Pancreas (tissue), 10 donors: ENCODE data around the gene FAH. TPM values are rescaled to one million over a fixed set of nuclear protein-coding genes. Genes with fewer than 3 reads are reported as not detected.

Experiments
- ATAC-seq, 4 donors: fragments of 200-7000 bp; cut with Tn5 transposase; one replicate each; pipeline versions ENCODE4 v1.8.0 to v1.9.1; 2020; ENCODE audit warnings: mild to moderate bottlenecking in 4 of 4, moderate library complexity in 4 of 4
- DNase-seq, 6 donors: peaks; one replicate each; pipeline ENCODE4 v3.0.0-alpha.2; 2020
- FAIRE-seq: peaks from 2 replicates; lab custom pipeline; 2012; peaks lifted over from hg19 to GRCh38; lab: Jason Lieb, UNC
- H3K27ac ChIP-seq, 4 donors: fragments of 200-600 bp; sonication (generic); 1 replicate in 3 of 4; 2 replicates in 1 of 4; pipeline versions ENCODE4 v1.5.0 to v1.8.0; 2020
- H3K27me3 ChIP-seq, 4 donors: fragments of 200-600 bp; one replicate each; pipeline ENCODE4 v1.8.0; 2021
- H3K36me3 ChIP-seq, 3 donors: fragments of 200-600 bp; sonication (generic) in 1 of 3; one replicate each; pipeline versions ENCODE4 v1.5.0 to v1.8.0; 2020 to 2021
- H3K4me1 ChIP-seq, 3 donors: fragments of 200-600 bp; one replicate each; pipeline ENCODE4 v1.8.0; 2021
- H3K4me3 ChIP-seq, 4 donors: fragments of 200-600 bp; sonication (generic) in 2 of 4; one replicate each; pipeline versions ENCODE4 v1.5.0 to v1.8.0; 2020 to 2021
- H3K9me3 ChIP-seq, 4 donors: fragments of 200-600 bp; one replicate each; pipeline ENCODE4 v1.8.0; 2021
- WGBS, 2 donors: extraction: QIAGEN DNeasy Blood & Tissue Kit; methylation state at CpG; one replicate each; pipeline ENCODE4 v1.1.7; 2013; 5-methylcytosine and 5-hydroxymethylcytosine counted together
- intact Hi-C, 3 donors: fragments of 100-400 bp; cut with DNase I; formaldehyde crosslinking; loops; one replicate each; pipeline versions ENCODE4 v1.11.1 to v1.14.2; 2022
- polyA plus RNA-seq, 2 donors: library from polyadenylated mRNA; stranded (reverse); fragments of 200-250 nt; gene quantifications; one replicate each; pipeline ENCODE4 v1.2.3, GENCODE V29; 2013
- total RNA-seq, 6 donors: library from RNA; stranded (reverse); fragmentation: NEBNext Ultra II Directional in 4 of 6; extraction: Animal tissue kit (Norgen Biotek cat#: 25700) in 4 of 6; gene quantifications; one replicate each; pipeline versions ENCODE4 v1.2.1 to v1.2.4, GENCODE V29; 2021 to 2023
- TF ChIP-seq, protein P1 (sequence below), 4 donors: fragments of 200-600 bp; sonication (generic) in 3 of 4; IDR thresholded peaks; one replicate each; pipeline versions ENCODE4 v1.5.0 to v1.8.0; 2021; ENCODE audit warnings: antibody characterized with exemption in 4 of 4
- donor health status: healthy with polysubstance abuse.
- donor health status: DM: no; HTN: no; CAD: no; lungs with moderate emphysema.
- donor health status: DM: no; HTN: no; CAD: no.
- donor health status: control.
- donor health status: control.
- donor health status: Bipolar disorder and iron deficiency.
- donor health status: DM: yes; HTN: yes; CAD: no.
- donor health status: DM: no; HTN: no; CAD: no.
- donor health status: DM: no; HTN: no; CAD: no.
- donor health status: DM: yes; HTN: yes; CAD: no.

The FAH gene
- total and polyA plus RNA-seq, 8 donors: 5.0 to 22.9 (median 11.7) TPM

DNA sequence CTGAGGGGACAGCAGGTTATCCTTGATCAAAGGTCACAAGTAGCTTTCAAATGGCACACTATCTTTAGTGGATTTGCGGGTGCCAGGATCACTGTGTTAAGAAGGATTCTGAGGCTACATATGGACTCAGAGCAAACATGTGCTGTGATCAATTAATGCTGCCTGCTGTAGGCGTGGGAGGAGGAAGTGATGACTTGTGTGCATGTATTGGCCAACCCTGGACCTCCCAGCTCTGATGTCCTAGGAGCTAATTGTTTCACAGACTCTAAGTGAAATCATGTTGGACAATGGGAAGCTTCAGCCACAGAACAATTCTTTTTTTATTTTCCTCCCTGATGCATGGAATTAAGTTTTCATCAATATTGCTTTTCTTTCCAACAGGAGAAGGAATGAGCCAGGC lies 24.4 kb downstream of the FAH start:
- no peaks in the 10 kb centered on the region for H3K36me3 ChIP-seq
- FAIRE-seq (no peak), ATAC-seq (no peak), DNase-seq (no peak)
- no peaks in the 10 kb centered on the region for H3K4me1 ChIP-seq
- intact Hi-C loops: no loop called here
- H3K9me3 ChIP-seq: no peaks in the 10 kb centered on the region
- TF ChIP-seq, protein P1, sequence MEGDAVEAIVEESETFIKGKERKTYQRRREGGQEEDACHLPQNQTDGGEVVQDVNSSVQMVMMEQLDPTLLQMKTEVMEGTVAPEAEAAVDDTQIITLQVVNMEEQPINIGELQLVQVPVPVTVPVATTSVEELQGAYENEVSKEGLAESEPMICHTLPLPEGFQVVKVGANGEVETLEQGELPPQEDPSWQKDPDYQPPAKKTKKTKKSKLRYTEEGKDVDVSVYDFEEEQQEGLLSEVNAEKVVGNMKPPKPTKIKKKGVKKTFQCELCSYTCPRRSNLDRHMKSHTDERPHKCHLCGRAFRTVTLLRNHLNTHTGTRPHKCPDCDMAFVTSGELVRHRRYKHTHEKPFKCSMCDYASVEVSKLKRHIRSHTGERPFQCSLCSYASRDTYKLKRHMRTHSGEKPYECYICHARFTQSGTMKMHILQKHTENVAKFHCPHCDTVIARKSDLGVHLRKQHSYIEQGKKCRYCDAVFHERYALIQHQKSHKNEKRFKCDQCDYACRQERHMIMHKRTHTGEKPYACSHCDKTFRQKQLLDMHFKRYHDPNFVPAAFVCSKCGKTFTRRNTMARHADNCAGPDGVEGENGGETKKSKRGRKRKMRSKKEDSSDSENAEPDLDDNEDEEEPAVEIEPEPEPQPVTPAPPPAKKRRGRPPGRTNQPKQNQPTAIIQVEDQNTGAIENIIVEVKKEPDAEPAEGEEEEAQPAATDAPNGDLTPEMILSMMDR (IDR thresholded peaks at IDR 0.05): no peak
- no peaks in the 10 kb centered on the region for H3K27me3 ChIP-seq
- H3K4me3 ChIP-seq: no peak overlapping the region
- no peak overlapping the region for H3K27ac ChIP-seq
- WGBS, 2 donors: 88 to 93% methylated on average over 2 of the region's 2 CpGs

DNA sequence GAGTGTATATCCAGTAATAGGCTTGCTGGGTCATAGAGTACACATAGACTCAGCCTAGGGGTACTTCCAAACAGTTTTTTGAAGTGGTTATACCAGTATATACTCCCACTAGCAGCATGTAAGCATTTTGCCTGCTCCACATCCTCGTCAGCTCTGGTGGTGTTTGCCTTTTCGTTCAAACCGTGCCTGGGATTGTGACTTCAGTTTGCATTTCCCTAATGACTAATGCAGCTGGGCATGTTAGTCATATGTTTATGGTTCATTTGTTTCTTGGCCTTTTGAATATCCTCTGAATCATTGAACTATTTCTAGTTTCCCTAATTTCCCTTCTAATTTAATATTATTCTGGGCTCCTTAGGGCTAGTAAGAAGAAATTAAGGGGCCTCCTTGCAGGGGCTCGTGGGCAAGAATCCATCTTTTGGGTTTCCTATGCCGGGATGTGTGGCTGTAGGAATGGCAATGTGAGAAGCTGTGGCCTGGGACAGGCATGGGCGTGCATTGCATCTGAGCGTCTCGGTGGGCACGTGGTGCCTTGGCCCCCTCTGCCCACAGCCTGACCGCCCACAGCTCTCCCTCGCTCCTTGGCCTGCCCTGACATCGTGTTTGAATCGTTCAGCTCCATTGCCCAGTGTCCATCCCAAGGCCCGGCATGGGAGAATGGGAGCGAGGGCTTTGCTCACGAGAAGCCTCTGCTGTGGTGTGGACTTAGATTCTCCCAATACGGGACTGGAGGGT lies 26.4 kb downstream of the FAH start:
- H3K4me1 ChIP-seq: no peaks in the 10 kb centered on the region
- DNase-seq (no peak), ATAC-seq (peak in 1 of 4 donors; percentile 28), FAIRE-seq (no peak)
- peaks cover 0 to 3% (median 0%) of the 10 kb centered on the region in 3 donors for H3K36me3 ChIP-seq
- H3K4me3 ChIP-seq: no peak overlapping the region
- 91% methylated on average over 17 of the region's 17 CpGs for WGBS, 2 donors
- no peaks in the 10 kb centered on the region for H3K9me3 ChIP-seq
- no peak overlapping the region for H3K27ac ChIP-seq
- TF ChIP-seq, protein P1 (IDR thresholded peaks at IDR 0.05): no peak
- intact Hi-C loops: no loop called here
- H3K27me3 ChIP-seq: no peaks in the 10 kb centered on the region

DNA sequence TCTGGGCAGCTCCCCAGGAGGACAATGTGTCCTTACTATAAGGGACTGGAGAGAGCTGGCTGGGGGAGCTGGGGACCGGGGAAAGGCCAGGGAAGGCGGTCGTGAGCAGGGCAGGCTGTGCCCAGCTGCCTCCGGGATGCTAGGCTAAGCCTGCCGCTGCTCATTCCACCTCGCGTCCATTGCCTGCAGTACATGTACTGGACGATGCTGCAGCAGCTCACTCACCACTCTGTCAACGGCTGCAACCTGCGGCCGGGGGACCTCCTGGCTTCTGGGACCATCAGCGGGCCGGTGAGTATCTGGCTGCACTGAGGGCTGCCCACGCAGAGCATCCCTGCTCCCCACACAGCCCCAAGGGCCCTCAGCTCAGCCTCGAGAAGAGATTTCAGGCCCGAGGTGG lies 27.1 kb downstream of the FAH start:
- DNase-seq (peak in 1 of 6 donors; percentile 39), FAIRE-seq (no peak), ATAC-seq (no peak)
- H3K4me3 ChIP-seq: no peak overlapping the region
- no peaks in the 10 kb centered on the region for H3K4me1 ChIP-seq
- H3K36me3 ChIP-seq: peaks cover 0 to 3% (median 0%) of the 10 kb centered on the region in 3 donors
- TF ChIP-seq, protein P1 (IDR thresholded peaks at IDR 0.05): no peak
- H3K27me3 ChIP-seq: no peaks in the 10 kb centered on the region
- H3K27ac ChIP-seq: no peak overlapping the region
- intact Hi-C loops: no loop called here
- WGBS, 2 donors: 93 to 94% methylated on average over 15 to 16 of the region's 16 CpGs
- no peaks in the 10 kb centered on the region for H3K9me3 ChIP-seq

- TF ChIP-seq, protein P1 (IDR thresholded peaks at IDR 0.05): no peak
- 81 to 86% methylated on average over 7 of the region's 7 CpGs for WGBS, 2 donors
Measured at GRCh38 chr15:80180468-80180867, 27.7 kb downstream of the FAH start.

GRCh38 chr15:80180986-80181385 lies 28.2 kb downstream of the FAH start:
- H3K27me3 ChIP-seq: no peaks in the 10 kb centered on the region
- intact Hi-C loops: no loop called here
- 91 to 93% methylated on average over 10 of the region's 10 CpGs for WGBS, 2 donors
- TF ChIP-seq, protein P1 (IDR thresholded peaks at IDR 0.05): no peak
- DNase-seq (no peak), FAIRE-seq (no peak), ATAC-seq (no peak)
- H3K4me1 ChIP-seq: no peaks in the 10 kb centered on the region
- no peak overlapping the region for H3K27ac ChIP-seq
- H3K36me3 ChIP-seq: peaks cover 0 to 4% (median under 1%) of the 10 kb centered on the region in 3 donors
- no peak overlapping the region for H3K4me3 ChIP-seq
- no peaks in the 10 kb centered on the region for H3K9me3 ChIP-seq

More at GRCh38 chr15:80180468-80180867, 27.7 kb downstream of the FAH start:
- Histone ChIP-seq H3K36me3 (peaks cover 0 to 3% (median 0%) of the 10 kb centered on the region in 3 donors), H3K9me3 (no peaks in the 10 kb centered on the region), H3K27me3 (no peaks in the 10 kb centered on the region), H3K4me1 (no peaks in the 10 kb centered on the region), H3K4me3 (no peak overlapping the region), H3K27ac (no peak overlapping the region)
- DNase-seq (no peak), ATAC-seq (no peak), FAIRE-seq (no peak)
- intact Hi-C loops: no loop called here
